Stimulated activated CD4-positive, alpha-beta T cell treated with anti-CD3 and anti-CD28 coated beads, Interleukin-15, amount 100 ng/mL, for 48 hours (primary cell): ENCODE data around the gene CCDC86.
"Not testable (repeated sequence)": the region's sequence is repeated elsewhere in the genome, so short reads cannot be mapped to it uniquely, and the experiment has no call there.

ENCODE experiments used
- DNase-seq, 2 donors: peaks; one replicate each; pipeline ENCODE4 v3.0.0-alpha.2; 2020; ENCODE audit warnings: low read depth in 2 of 2

CCDC86 gene, protein sequence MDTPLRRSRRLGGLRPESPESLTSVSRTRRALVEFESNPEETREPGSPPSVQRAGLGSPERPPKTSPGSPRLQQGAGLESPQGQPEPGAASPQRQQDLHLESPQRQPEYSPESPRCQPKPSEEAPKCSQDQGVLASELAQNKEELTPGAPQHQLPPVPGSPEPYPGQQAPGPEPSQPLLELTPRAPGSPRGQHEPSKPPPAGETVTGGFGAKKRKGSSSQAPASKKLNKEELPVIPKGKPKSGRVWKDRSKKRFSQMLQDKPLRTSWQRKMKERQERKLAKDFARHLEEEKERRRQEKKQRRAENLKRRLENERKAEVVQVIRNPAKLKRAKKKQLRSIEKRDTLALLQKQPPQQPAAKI

DNA sequence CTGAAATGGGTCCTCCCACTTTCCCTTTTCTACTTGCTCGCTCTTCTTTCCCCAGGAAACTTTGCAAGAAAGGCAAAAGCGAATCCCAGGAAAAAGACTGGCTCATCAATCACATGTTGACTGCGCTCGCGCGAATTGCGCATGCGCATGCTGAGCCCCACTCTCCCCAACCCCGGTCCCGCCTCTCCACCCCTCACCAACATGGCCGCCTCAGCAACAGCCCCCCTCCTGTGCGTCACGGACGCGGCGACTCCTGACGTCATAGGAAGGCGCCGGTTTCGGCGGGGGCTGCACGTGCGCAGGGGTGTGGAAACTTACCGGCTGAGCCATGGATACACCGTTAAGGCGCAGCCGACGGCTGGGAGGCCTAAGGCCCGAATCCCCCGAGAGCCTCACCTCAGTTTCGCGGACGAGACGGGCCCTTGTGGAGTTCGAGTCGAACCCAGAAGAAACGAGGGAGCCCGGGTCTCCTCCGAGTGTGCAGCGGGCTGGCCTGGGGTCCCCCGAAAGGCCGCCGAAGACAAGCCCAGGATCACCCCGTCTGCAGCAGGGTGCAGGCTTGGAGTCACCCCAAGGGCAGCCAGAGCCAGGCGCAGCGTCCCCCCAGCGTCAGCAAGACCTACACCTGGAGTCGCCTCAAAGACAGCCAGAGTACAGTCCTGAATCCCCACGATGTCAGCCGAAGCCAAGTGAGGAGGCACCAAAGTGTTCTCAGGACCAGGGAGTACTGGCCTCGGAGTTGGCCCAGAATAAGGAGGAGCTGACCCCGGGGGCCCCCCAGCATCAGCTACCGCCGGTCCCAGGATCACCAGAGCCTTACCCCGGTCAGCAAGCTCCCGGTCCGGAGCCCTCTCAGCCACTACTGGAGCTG is at the start of gene CCDC86:
TSS of gene CCDC86 (plus strand) at position 317 of the 871 bp plus-strand sequence. CDS start at position 329, 12 bp downstream.
- DNase-seq = peak; percentile 96 to 97

GRCh38 chr11:60792521-60792920 is 49.4 kb upstream of the CCDC86 start:
- DNase-seq = no peak

DNA sequence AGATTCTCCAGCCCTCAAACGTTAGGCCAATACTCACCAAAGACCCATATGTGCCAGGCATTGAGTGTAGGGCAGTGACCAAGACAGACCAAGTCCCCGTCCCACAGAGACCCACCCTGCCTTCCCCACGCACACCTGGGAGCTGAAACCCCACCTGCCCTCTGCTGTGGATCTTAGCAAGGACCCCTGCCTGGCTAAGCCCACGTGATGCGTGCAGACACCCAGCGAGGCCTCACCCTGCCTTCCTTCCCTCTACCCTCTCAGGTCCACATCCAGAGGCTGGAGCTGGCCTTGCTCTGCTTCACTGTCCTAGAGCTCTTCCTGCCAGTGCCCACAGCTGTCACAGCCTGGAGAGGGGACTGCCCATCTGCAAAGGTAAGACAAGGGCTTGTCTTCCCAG is 46.6 kb upstream of the CCDC86 start:
- DNase-seq = no peak

DNA sequence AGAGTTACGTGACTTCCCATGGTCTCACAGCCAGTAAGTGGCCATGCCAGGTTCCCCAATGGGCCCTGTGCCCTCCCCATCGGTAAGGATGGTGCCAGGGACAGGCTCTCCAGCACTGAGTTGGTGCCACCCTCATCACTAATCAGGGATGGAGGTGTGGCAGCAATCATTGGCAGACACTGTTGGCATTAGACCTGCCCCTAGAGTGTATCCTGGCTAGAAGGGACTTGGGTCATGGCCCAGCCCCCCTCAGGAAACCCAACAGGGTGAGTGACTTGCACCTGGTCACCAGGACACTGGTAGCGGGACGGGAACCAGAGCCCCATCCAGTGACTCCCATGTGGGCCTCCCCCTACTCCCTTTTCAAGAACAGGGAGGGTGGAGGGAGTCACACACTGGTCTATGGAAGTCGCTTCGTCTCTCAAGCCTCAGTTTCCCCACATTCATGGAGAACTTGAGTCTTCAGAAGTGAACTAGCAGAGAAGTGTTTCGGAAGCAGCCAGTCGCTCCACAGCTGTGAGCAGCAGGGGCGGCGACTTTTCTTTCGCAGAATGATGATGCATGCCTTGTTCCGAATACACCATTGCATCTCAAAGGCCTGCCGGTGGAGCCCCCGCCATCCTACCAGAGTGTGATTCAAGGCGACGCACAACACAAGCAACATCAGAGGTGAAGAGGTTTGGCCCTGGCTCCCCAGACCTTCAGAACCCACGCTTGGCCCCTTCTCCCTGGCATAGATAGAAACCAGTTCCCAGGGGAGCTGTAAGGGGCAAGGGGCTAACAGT is 43.9 kb upstream of the CCDC86 start:
- no peak for DNase-seq

DNA sequence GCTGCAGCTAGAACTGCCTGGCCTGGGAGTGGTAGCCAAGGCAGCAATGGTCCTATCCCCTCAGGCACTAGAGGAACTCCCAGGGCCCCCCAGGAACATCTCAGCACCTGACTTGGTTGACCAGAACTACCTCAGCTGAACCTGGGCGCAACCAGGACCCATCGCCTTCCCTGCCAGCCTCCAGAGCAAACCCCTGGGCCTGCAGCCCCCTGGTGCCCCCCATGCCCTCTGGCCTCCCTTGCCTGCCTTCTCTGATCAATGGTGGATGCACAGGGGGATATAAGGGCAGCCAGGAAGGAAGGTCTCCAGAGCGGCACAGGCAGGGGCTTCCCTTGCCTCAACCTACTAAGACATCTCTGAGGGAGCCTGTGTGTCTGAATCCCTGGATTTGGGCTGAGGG is 43.3 kb upstream of the CCDC86 start:
- DNase-seq = no peak

GRCh38 chr11:60801194-60801593 is 40.7 kb upstream of the CCDC86 start:
- no peak for DNase-seq

GRCh38 chr11:60803273-60803936 is 38.5 kb upstream of the CCDC86 start:
- no peak for DNase-seq

DNA sequence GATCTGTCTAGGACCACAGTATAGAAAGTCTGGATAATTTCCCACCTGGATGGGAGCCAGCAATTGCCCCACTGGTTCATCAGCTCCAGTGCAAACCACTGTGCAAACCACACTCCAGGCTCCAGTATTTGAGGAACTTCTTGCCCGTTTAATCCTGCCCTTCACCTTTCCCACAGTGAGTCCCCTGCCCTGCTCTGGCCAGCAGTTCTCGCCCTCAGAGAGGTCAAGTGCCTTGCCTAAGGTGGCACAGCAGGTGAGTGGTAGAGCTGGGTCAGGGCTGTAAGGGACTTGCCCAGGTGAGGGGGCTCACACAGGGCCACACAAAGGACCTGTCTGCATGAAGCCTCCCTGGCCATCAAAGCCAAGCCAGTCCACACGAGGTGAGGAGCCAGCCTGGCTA is 32.7 kb upstream of the CCDC86 start:
- DNase-seq = no peak

DNA sequence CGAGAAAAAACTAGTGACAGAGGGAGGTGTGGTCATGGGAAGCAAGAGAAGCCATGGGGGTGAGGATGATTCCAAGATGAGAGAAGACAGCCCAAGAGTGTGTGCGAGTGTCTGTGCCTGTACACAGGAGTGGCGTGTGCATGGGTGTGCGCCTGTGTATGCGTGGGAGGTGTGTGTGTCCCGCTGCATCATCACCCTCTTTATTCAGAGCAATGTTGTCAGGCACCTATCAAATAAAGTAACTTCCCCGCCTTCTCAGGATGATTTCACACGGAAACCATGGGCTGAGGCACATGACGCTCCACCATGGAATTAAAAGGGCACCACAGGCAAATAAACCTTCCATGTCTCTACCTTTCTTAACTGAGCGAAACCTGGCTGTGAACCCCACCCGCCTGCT is 32.2 kb upstream of the CCDC86 start:
- no peak for DNase-seq

- no peak for DNase-seq
Observed at GRCh38 chr11:60810151-60810550, 31.8 kb upstream of the CCDC86 start.

DNA sequence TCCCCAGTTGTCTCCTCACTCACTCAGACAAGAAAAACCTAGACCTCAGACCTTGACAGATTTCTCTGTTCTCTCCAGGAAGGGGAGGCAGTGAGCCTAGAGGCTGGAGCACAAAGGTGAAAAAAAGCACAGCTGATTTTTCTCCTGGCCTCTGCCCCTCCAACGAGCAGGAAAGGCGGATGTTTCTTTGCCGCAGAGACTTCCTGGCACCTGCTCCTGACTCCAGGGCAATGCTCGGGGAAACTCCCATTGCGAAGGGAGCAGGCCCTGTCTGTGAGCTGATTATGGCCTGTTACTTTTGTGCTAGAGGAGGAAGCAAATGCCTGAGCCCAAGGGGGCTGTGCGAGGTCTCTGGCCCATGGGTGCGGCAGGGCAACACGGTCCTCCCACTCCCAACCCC is 31.3 kb upstream of the CCDC86 start:
- DNase-seq = no peak

DNA sequence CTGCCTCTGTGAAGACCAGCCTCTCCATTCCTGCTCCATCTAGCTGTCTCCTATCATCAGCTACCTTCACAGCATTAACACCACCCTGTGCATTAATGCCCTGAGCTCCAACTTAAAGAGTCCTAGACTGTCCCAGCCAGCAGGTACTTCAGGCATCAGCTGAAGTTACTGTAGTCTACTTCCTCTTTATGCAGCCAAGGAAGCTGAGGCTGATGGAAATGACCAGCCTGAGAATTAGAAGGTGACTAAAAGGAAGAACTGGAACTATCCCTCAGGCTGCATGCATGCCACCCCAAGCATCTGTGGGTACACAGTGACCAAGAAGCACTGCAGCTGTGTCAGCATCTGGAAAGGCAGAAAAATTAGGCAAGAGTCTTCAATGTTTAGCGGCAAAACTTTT is 28.6 kb upstream of the CCDC86 start:
- DNase-seq = no peak

GRCh38 chr11:60814112-60814511 is 27.8 kb upstream of the CCDC86 start:
- no peak for DNase-seq

DNA sequence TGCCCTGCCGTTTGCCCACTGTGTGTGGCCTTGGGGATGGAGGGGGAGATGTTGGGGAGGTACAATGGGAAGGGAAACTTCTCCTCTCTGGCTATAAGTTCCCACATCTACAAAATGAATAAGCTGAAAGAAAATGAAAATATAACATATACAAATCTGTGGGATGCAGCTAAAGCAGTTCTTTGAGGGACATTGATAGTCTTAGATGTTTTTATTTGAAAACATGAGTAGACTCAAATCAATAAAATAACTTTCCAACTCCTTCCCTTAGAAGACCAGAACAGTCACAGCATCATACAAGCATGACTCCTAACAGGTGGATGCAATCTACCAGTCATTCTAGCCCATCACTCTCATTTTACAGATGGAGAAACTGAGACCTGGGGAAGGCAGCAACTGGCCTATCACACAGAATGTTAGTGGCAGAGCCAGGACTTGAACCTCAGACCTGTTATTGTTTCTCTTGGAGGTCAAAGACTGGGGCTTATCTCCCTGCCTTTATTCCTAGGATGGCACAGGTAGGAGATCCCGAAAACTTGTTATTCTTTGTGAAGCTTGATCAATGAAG is 25.2 kb upstream of the CCDC86 start:
- DNase-seq = no peak

GRCh38 chr11:60818057-60818456 is 23.9 kb upstream of the CCDC86 start:
- no peak for DNase-seq

DNA sequence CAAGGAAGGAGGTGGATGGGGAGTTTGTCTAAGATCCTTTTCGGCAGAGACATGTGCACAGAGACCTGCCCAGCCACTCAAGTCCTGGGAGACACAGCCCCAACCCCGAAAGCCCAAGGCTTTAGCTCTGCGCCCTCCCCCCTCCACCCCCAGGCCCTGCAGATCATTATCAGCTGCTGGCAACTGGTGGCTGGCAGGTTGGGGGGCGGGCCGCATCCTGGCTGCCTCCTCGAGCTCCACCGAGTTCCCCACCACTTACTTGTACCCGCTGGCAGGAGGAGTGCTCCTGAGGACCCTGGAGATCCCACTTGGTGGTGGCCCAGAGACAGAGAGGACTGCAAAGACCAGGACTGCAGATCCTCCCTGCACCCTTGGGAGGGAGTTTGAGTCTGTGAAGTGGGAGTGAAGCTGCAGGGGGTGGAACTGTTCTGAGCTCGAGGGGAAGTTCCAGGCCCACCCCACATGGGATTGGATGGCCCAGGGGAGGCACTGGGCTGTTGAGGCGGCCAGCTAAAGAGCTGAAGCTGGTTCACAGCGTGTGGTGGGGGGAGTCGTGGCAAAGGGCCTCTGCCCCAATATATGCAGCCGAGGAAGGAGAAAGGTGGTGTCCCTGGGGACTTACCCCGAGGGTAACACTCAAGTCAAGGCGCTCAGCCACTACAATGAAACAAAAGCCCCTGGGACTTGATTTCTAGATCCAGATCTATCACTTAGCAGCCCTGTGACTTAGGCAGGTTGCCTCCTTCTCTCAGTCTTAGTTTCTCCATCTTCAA is 19.9 kb upstream of the CCDC86 start:
- no peak for DNase-seq

- DNase-seq = not testable (repeated sequence)
Observed at GRCh38 chr11:60823745-60824306, 18.1 kb upstream of the CCDC86 start.

GRCh38 chr11:60825118-60825517 is 16.8 kb upstream of the CCDC86 start:
- no peak for DNase-seq

- DNase-seq = no peak
Observed at GRCh38 chr11:60825790-60826189, 16.1 kb upstream of the CCDC86 start.

- DNase-seq = no peak
Observed at GRCh38 chr11:60830478-60831142, 11.3 kb upstream of the CCDC86 start.
